T-helper 2 cell treated with Interferon-gamma antibody and Interleukin-4, amounts not matched to agents 100 ng/mL and 5 ng/mL, for 36 hours (primary cell): ENCODE measurements around the gene BCCIP. TPM values are rescaled to one million over a fixed set of nuclear protein-coding genes. Genes with fewer than 3 reads are reported as not detected.

Experiments
- intact Hi-C: fragments of 100-400 bp; cut with micrococcal nuclease; formaldehyde crosslinking; loops from one replicate; pipeline ENCODE4 v1.15.1; 2023
- total RNA-seq: library from RNA; stranded (reverse); gene quantifications from 2 replicates; pipeline ENCODE4 v1.2.3, GENCODE V29; 2022

Gene BCCIP
- total RNA-seq, 1 donor from 2014 or later = 73.2 TPM

- intact Hi-C loops = no loop called here
These were observed 25.2 kb upstream of the BCCIP start for GRCh38 chr10:125797994-125798662.

GRCh38 chr10:125799451-125800182 lies 23.7 kb upstream of the BCCIP start:
- intact Hi-C loops = no loop called here

- intact Hi-C loops = no loop called here
These were observed 21.8 kb upstream of the BCCIP start for GRCh38 chr10:125801574-125801973.

GRCh38 chr10:125802131-125802530 lies 21.2 kb upstream of the BCCIP start:
- intact Hi-C loops = no loop called here

GRCh38 chr10:125802739-125803138 lies 20.6 kb upstream of the BCCIP start:
- intact Hi-C loops = no loop called here

GRCh38 chr10:125808047-125808446 lies 15.3 kb upstream of the BCCIP start:
- intact Hi-C loops = no loop called here

GRCh38 chr10:125811251-125811650 lies 12.1 kb upstream of the BCCIP start:
- intact Hi-C loops = no loop called here

GRCh38 chr10:125812128-125812750 lies 11.1 kb upstream of the BCCIP start:
- intact Hi-C loops = no loop called here

- intact Hi-C loops = no loop called here
These were observed 7.6 kb upstream of the BCCIP start for GRCh38 chr10:125815764-125816163.

GRCh38 chr10:125816548-125816947 lies 6.8 kb upstream of the BCCIP start:
- intact Hi-C loops = no loop called here

GRCh38 chr10:125817337-125817946 lies 5.9 kb upstream of the BCCIP start:
- intact Hi-C loops = no loop called here

- intact Hi-C loops = no loop called here
These were observed 2.6 kb upstream of the BCCIP start for GRCh38 chr10:125820701-125821100.

- intact Hi-C loops = loop anchor here (1.0 to 2.0 kb wide), 4 partner anchors 73 to 1023 kb away; partner anchors contain the start of genes ABRAXAS2, EDRF1 and FANK1
These were observed 411 bp downstream of the BCCIP start for GRCh38 chr10:125823663-125824251.

GRCh38 chr10:125824736-125825135 lies 1.4 kb downstream of the BCCIP start:
- intact Hi-C loops = no loop called here

- intact Hi-C loops = no loop called here
These were observed 3.8 kb downstream of the BCCIP start for GRCh38 chr10:125827133-125827532.

GRCh38 chr10:125828311-125828710 lies 5.0 kb downstream of the BCCIP start:
- intact Hi-C loops = no loop called here

GRCh38 chr10:125836746-125837145 lies 13.4 kb downstream of the BCCIP start:
- intact Hi-C loops = no loop called here

- intact Hi-C loops = no loop called here
These were observed 15.6 kb downstream of the BCCIP start for GRCh38 chr10:125838802-125839575.

- intact Hi-C loops = no loop called here
These were observed 17.1 kb downstream of the BCCIP start for GRCh38 chr10:125840406-125840805.

- intact Hi-C loops = no loop called here
These were observed 17.6 kb downstream of the BCCIP start for GRCh38 chr10:125840955-125841354.
